Natural killer cell (primary cell): ENCODE data around the gene CDC42SE2. TPM values are rescaled to one million over a fixed set of nuclear protein-coding genes. Genes with fewer than 3 reads are reported as not detected.
A peak's percentile ranks its signal among the peaks of the same experiment; 100 is the strongest.

Source experiments
- ATAC-seq, 3 donors: fragments of 150-1000 bp in 2 of 3; fragments of 200-7000 bp in 1 of 3; cut with Tn5 transposase; 1 replicate in 1 of 3; 2 replicates in 2 of 3; pipeline ENCODE4 v1.10.0; 2021; ENCODE audit warnings: mild to moderate bottlenecking in 2 of 3, moderate library complexity in 2 of 3
- DNase-seq, 2 donors: peaks; one replicate each; pipeline versions ENCODE4 v3.0.0 to v3.0.0-alpha.2; 2013 to 2021; ENCODE audit warnings: mixed read lengths in 1 of 2
- H3K27ac ChIP-seq: one replicate; pipeline ENCODE4 v1.5.1; 2013; ENCODE audit warnings: mild to moderate bottlenecking, low read length
- H3K27me3 ChIP-seq: one replicate; pipeline ENCODE4 v1.6.1; 2013; ENCODE audit warnings: low read length; ENCODE audit not compliant: control insufficient read depth, insufficient read depth
- H3K36me3 ChIP-seq: one replicate; pipeline ENCODE4 v1.6.1; 2013; ENCODE audit warnings: low read length; ENCODE audit not compliant: control insufficient read depth, insufficient read depth
- H3K4me1 ChIP-seq: one replicate; pipeline ENCODE4 v1.6.1; 2013; ENCODE audit warnings: low read length; ENCODE audit not compliant: control insufficient read depth, insufficient read depth
- H3K4me3 ChIP-seq: one replicate; pipeline ENCODE4 v1.5.1; 2013; ENCODE audit warnings: low read length
- H3K9me3 ChIP-seq: one replicate; pipeline ENCODE4 v1.6.1; 2013; ENCODE audit warnings: low read length; ENCODE audit not compliant: control insufficient read depth, insufficient read depth
- H3K27ac Mint-ChIP-seq, 2 donors: one replicate each; pipeline ENCODE4 v1.8.0; 2022; ENCODE audit warnings: mild to moderate bottlenecking in 2 of 2, mixed read lengths in 2 of 2, moderate library complexity in 1 of 2
- H3K27me3 Mint-ChIP-seq, 2 donors: one replicate each; pipeline ENCODE4 v1.8.0; 2022; ENCODE audit warnings: low read depth in 2 of 2, mixed read lengths in 2 of 2
- H3K36me3 Mint-ChIP-seq: one replicate; pipeline ENCODE4 v1.8.0; 2022; ENCODE audit warnings: mixed read lengths
- H3K4me1 Mint-ChIP-seq, 2 donors: one replicate each; pipeline ENCODE4 v1.8.0; 2022; ENCODE audit warnings: mixed read lengths in 2 of 2
- H3K4me3 Mint-ChIP-seq: one replicate; pipeline ENCODE4 v1.8.0; 2022; ENCODE audit warnings: mild to moderate bottlenecking, moderate library complexity, mixed read lengths
- H3K9me3 Mint-ChIP-seq, 2 donors: one replicate each; pipeline ENCODE4 v1.8.0; 2022; ENCODE audit warnings: mixed read lengths in 2 of 2
- WGBS: methylation state at CpG from one replicate; pipeline ENCODE4 v1.1.7; 2013; ENCODE audit warnings: missing lambda C conversion rate; ENCODE audit not compliant: insufficient coverage; 5-methylcytosine and 5-hydroxymethylcytosine counted together
- intact Hi-C: fragments of 100-400 bp; cut with micrococcal nuclease; formaldehyde crosslinking; loops from one replicate; pipeline ENCODE4 v1.14.2; 2022
- total RNA-seq, 4 donors: library from RNA; stranded (reverse); fragments of 120-200 nt in 1 of 4; gene quantifications; one replicate each; pipeline versions ENCODE4 v1.2.3 to v1.2.4, GENCODE V29; 2013 to 2022
- TF ChIP-seq, protein P1 (sequence below): fragments of 200-600 bp; IDR thresholded peaks from one replicate; pipeline ENCODE4 v1.8.0; 2022; ENCODE audit warnings: antibody characterized with exemption

The CDC42SE2 gene
- total RNA-seq, 3 donors from 2014 or later (not counting 1 experiment from before 2014, with no cell fraction given): 140 to 183 (median 166) TPM

DNA sequence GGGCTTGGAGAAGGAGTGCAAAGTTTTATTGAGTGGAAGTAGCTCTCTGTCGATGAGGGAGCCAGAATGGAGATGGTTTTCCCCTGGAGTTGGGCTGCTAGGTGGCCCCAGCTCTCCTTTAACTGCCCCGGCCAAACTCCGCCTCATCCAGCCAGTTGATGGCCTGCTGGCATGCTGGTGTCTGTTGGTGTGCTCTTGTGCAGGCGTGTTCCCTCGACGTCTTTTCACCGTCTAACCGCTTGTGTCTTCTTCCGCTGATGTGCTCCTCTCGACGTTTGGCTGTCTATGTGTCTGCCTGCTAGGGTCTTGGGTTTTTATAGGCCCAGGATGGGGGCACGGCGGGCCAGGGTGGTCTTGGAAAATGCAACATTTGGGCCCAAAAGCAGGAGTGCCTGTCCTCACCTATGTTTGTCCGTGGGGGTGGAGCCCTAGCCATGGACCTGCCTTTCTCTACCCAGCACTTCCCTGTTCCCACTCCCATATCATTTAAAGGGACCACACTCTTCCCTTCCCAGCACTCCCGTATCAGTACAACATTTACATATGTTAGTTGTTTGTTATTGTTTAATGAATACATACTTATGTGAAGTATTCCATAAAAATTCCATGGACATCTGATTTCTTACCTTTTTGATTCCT is 97.9 kb downstream of the CDC42SE2 start:
- H3K4me1 ChIP-seq: peaks cover 21% of the 10 kb centered on the region
- intact Hi-C loops: no loop called here
- no peak overlapping the region for H3K4me3 ChIP-seq
- Mint-ChIP-seq H3K4me3 (no peak overlapping the region), H3K9me3 (no peaks in the 10 kb centered on the region), H3K27ac (peak overlapping the region; percentile 79 to 84), H3K4me1 (peaks cover 49 to 63% of the 10 kb centered on the region in 2 donors), H3K36me3 (no peaks in the 10 kb centered on the region), H3K27me3 (no peaks in the 10 kb centered on the region)
- no peaks in the 10 kb centered on the region for H3K9me3 ChIP-seq
- TF ChIP-seq, protein P1, sequence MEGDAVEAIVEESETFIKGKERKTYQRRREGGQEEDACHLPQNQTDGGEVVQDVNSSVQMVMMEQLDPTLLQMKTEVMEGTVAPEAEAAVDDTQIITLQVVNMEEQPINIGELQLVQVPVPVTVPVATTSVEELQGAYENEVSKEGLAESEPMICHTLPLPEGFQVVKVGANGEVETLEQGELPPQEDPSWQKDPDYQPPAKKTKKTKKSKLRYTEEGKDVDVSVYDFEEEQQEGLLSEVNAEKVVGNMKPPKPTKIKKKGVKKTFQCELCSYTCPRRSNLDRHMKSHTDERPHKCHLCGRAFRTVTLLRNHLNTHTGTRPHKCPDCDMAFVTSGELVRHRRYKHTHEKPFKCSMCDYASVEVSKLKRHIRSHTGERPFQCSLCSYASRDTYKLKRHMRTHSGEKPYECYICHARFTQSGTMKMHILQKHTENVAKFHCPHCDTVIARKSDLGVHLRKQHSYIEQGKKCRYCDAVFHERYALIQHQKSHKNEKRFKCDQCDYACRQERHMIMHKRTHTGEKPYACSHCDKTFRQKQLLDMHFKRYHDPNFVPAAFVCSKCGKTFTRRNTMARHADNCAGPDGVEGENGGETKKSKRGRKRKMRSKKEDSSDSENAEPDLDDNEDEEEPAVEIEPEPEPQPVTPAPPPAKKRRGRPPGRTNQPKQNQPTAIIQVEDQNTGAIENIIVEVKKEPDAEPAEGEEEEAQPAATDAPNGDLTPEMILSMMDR: no peak
- H3K36me3 ChIP-seq: peaks cover 35% of the 10 kb centered on the region
- H3K27ac ChIP-seq: no peak overlapping the region
- ATAC-seq (no peak), DNase-seq (no peak)
- H3K27me3 ChIP-seq: no peaks in the 10 kb centered on the region
- 96% methylated on average over 14 of the region's 15 CpGs for WGBS

DNA sequence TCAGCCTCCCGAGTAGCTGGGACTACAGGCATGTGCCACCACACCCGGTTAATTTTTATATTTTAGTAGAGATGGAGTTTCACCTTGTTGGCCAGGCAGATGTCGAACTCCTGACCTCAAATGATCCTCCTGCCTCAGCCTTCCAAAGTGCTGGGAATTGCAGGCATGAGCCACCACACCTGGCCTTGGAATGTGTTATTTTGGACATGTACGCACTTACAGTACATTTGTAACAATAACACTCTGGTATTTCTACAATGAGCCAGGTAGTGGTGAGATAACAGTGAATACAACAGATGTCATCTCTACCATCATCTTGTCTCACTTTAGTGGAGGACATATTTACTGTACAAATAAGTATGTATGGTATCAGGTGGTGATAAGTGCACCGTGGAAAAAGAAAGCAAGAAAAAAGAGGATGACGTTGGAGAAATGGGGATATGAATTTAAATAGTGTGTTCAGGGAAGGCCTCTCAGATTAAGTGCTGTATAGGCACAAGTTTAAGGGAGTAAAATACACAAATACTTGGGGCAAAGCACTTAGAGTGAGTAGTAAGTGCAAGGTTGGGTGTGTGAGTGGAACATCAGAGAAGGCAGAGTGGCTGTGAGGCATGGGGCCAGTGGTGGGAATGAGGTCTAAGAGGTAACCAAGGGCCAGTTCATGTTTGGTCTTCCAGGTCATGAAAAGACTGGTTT is 100.1 kb downstream of the CDC42SE2 start:
- Mint-ChIP-seq H3K27me3 (no peaks in the 10 kb centered on the region), H3K4me3 (no peak overlapping the region), H3K36me3 (no peaks in the 10 kb centered on the region), H3K4me1 (peaks cover 47 to 62% of the 10 kb centered on the region in 2 donors), H3K9me3 (no peaks in the 10 kb centered on the region), H3K27ac (peak overlapping the region; percentile 75 to 95)
- Histone ChIP-seq H3K36me3 (peaks cover 33% of the 10 kb centered on the region), H3K9me3 (no peaks in the 10 kb centered on the region), H3K27me3 (no peaks in the 10 kb centered on the region), H3K27ac (peak overlapping the region; percentile 24), H3K4me3 (no peak overlapping the region), H3K4me1 (peaks cover 21% of the 10 kb centered on the region)
- intact Hi-C loops: no loop called here
- WGBS: 89% methylated on average over 5 of the region's 6 CpGs
- ATAC-seq: peak in 2 of 3 donors; percentile 6 to 7
- TF ChIP-seq, protein P1: no peak
- DNase-seq: no peak

DNA sequence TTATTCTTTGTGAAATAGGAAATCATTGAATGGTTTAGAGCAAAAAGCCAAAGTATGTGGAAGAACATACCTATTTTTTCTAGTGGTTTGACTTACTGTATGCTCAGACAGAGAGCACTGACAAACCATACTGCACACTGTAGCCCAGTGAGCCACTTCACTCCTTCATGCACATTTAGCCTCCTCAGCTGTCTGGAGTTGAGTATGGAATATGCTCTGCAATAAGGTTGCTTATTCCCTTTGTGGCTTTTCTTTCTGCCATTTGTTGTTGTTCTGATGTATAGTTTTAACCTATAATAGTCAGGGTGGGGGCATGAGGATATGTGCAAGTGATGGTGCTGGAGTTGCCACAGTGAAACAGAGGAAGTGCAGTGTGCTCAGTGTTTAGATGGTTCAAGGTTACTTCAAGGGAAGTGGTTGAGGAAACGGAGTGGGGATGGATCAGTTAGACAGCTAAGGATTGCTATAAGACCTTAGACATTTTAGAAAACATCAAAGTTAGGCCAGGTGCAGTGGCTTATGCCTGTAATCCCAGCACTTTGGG is 100.7 kb downstream of the CDC42SE2 start:
- Mint-ChIP-seq H3K4me3 (no peak overlapping the region), H3K9me3 (no peaks in the 10 kb centered on the region), H3K36me3 (no peaks in the 10 kb centered on the region), H3K4me1 (peaks cover 53 to 68% of the 10 kb centered on the region in 2 donors), H3K27ac (peak overlapping the region; percentile 75 to 95), H3K27me3 (no peaks in the 10 kb centered on the region)
- H3K4me3 ChIP-seq: no peak overlapping the region
- no peaks in the 10 kb centered on the region for H3K9me3 ChIP-seq
- WGBS: 20% methylated on average over 1 of the region's 1 CpG
- peak in 1 of 2 donors; percentile 53 for DNase-seq
- peak; percentile 21 to 65 (median 37) for ATAC-seq
- peaks cover 29% of the 10 kb centered on the region for H3K36me3 ChIP-seq
- TF ChIP-seq, protein P1: no peak
- no peak overlapping the region for H3K27ac ChIP-seq
- intact Hi-C loops: no loop called here
- H3K27me3 ChIP-seq: no peaks in the 10 kb centered on the region
- peaks cover 21% of the 10 kb centered on the region for H3K4me1 ChIP-seq
